Measurements from ENCODE around the gene APOBEC3C. TPM values are rescaled to one million over a fixed set of nuclear protein-coding genes. Genes with fewer than 3 reads are reported as not detected.
"Not testable (repeated sequence)": the region's sequence is repeated elsewhere in the genome, so short reads cannot be mapped to it uniquely, and the experiment has no call there.

The APOBEC3C gene
- total and polyA plus RNA-seq, 2 donors (not counting 1 experiment from before 2014, with no cell fraction given) = 19.2 to 44.5 TPM

DNA sequence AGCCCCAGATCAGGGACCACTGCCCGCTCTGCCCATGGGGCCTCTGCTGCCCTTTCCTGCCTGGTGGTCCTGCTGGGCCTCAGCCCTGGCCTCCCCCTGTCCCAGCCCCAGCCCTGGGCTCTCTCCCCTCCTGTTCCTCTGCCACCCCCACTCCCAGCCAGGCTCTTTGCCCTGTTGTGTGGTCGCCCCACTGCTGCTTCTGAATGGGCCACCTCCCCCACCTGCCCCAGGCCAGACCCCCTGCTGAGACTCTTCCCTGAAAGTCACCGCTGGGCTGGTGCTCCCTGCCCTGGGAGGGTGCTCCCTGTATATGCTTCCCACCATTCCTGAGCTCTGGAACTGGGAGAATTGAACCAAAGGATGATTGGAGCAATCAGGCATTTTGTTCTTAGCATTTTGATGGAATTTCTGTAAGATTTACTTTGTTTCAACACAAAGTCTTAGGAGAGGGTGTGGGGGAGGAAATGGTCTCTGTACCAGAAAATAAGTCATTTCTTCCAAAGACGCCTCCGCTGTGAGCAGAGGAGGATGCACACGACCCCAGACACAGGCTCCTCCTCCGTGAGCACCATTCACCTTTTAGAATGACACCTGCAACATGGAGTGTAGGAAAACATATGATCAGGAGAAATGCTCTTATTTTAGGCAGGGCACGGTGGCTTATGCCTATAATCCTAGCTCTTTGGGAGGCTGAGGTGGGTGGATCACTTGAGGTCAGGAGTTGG is 26.7 kb upstream of the APOBEC3C start:
- H4K20me1 ChIP-seq (ENCODE audit: control insufficient read depth, extremely low read depth, insufficient read depth, low read length) = no peaks in the 10 kb centered on the region
- H3K4me1 ChIP-seq (ENCODE audit: control insufficient read depth, extremely low read depth, insufficient read depth, low read length) = no peaks in the 10 kb centered on the region
- no peaks in the 10 kb centered on the region for H3K79me2 ChIP-seq (ENCODE audit: control insufficient read depth, insufficient read depth, low read length)
- no peak for DNase-seq (ENCODE audit: low read depth in 2 of 2)
- no peak overlapping the region for H3K4me2 ChIP-seq (ENCODE audit: extremely low read depth, insufficient read depth, low read length)
- H3K9me3 ChIP-seq (ENCODE audit: control insufficient read depth, insufficient read depth, low read depth, low read length) = no peaks in the 10 kb centered on the region
- no peak overlapping the region for H2AFZ ChIP-seq (ENCODE audit: low read length)
- no peak overlapping the region for H3K27ac ChIP-seq (ENCODE audit: insufficient read depth, low read length)
- TF ChIP-seq, protein P1, sequence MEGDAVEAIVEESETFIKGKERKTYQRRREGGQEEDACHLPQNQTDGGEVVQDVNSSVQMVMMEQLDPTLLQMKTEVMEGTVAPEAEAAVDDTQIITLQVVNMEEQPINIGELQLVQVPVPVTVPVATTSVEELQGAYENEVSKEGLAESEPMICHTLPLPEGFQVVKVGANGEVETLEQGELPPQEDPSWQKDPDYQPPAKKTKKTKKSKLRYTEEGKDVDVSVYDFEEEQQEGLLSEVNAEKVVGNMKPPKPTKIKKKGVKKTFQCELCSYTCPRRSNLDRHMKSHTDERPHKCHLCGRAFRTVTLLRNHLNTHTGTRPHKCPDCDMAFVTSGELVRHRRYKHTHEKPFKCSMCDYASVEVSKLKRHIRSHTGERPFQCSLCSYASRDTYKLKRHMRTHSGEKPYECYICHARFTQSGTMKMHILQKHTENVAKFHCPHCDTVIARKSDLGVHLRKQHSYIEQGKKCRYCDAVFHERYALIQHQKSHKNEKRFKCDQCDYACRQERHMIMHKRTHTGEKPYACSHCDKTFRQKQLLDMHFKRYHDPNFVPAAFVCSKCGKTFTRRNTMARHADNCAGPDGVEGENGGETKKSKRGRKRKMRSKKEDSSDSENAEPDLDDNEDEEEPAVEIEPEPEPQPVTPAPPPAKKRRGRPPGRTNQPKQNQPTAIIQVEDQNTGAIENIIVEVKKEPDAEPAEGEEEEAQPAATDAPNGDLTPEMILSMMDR (conservative IDR thresholded peaks at IDR 0.05 in 1 of 2, IDR thresholded peaks at IDR 0.05 in 1 of 2; ENCODE audit: low read depth in 1 of 2, low read length in 2 of 2) = no peak
- TF ChIP-seq EZH2 (IDR thresholded peaks at IDR 0.05; ENCODE audit: low read length, missing control alignments) = no peak
- H3K36me3 ChIP-seq (ENCODE audit: control insufficient read depth, insufficient read depth, low read length) = no peaks in the 10 kb centered on the region
- no peak overlapping the region for H3K9ac ChIP-seq (ENCODE audit: insufficient read depth, low read length)
- H3K27me3 ChIP-seq (ENCODE audit: control insufficient read depth, insufficient read depth, low read length) = no peaks in the 10 kb centered on the region
- H3K4me3 ChIP-seq (replicated peaks in 1 of 4; ENCODE audit: control extremely low read depth in 1 of 4, insufficient read depth in 1 of 4, low read depth in 3 of 4, low read length in 4 of 4) = no peak overlapping the region

DNA sequence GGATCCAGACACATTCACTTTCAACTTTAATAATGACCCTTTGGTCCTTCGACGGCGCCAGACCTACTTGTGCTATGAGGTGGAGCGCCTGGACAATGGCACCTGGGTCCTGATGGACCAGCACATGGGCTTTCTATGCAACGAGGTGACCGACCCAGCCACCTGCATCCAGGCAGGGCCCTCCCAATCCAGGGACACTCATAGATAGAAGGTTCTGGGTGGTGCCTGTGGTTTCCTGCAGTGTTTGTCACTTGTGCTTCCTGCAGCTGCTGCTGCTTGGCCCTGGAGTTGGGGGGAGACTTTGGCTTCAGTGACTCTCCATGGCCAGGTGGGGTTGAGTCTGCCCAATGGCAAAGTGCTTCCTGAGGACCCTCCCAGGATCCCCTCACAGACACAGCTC is 24.6 kb upstream of the APOBEC3C start:
- H3K4me1 ChIP-seq (ENCODE audit: control insufficient read depth, extremely low read depth, insufficient read depth, low read length) = no peaks in the 10 kb centered on the region

DNA sequence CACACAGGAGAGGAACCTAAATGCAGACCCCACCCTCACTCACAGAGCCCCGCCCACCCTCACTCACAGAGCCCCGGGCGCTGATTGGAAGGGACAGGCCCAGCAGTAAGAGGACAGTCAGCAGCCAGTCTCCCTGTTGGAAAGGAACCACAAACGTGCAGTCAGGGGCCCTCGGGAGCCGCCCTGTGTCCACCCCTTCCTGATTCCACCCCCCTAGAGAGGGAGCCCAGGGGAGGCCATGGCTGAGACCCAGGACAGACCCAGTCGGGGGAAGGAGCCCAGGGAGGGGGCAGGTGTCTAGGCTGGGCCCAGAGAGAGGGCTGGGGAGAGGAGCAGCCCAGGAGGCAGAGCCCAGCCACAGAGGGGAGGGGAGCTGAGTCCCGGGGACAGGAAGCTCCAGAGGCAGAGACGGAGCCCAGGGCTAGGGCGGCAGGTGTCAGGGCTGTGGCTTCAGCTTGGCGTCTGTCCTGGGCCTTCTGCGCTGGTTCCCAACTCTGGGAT is 21.1 kb upstream of the APOBEC3C start:
- H3K36me3 ChIP-seq (ENCODE audit: control insufficient read depth, insufficient read depth, low read length); H3K27me3 ChIP-seq (ENCODE audit: control insufficient read depth, insufficient read depth, low read length); H3K4me2 ChIP-seq (ENCODE audit: extremely low read depth, insufficient read depth, low read length); H3K4me3 ChIP-seq (replicated peaks in 1 of 4; ENCODE audit: control extremely low read depth in 1 of 4, insufficient read depth in 1 of 4, low read depth in 3 of 4, low read length in 4 of 4); H3K4me1 ChIP-seq (ENCODE audit: control insufficient read depth, extremely low read depth, insufficient read depth, low read length); DNase-seq (ENCODE audit: low read depth in 2 of 2); H4K20me1 ChIP-seq (ENCODE audit: control insufficient read depth, extremely low read depth, insufficient read depth, low read length); H3K9me3 ChIP-seq (ENCODE audit: control insufficient read depth, insufficient read depth, low read depth, low read length); H3K27ac ChIP-seq (ENCODE audit: insufficient read depth, low read length); H2AFZ ChIP-seq (ENCODE audit: low read length); H3K79me2 ChIP-seq (ENCODE audit: control insufficient read depth, insufficient read depth, low read length); H3K9ac ChIP-seq (ENCODE audit: insufficient read depth, low read length): not testable (repeated sequence)

More for the DNA sequence above, 24.6 kb upstream of the APOBEC3C start:
- Histone ChIP-seq H3K9me3 (ENCODE audit: control insufficient read depth, insufficient read depth, low read depth, low read length) (no peaks in the 10 kb centered on the region), H3K9ac (ENCODE audit: insufficient read depth, low read length) (no peak overlapping the region), H3K36me3 (ENCODE audit: control insufficient read depth, insufficient read depth, low read length) (no peaks in the 10 kb centered on the region), H2AFZ (ENCODE audit: low read length) (no peak overlapping the region), H3K79me2 (ENCODE audit: control insufficient read depth, insufficient read depth, low read length) (no peaks in the 10 kb centered on the region), H3K4me3 (replicated peaks in 1 of 4; ENCODE audit: control extremely low read depth in 1 of 4, insufficient read depth in 1 of 4, low read depth in 3 of 4, low read length in 4 of 4) (no peak overlapping the region), H4K20me1 (ENCODE audit: control insufficient read depth, extremely low read depth, insufficient read depth, low read length) (no peaks in the 10 kb centered on the region), H3K27me3 (ENCODE audit: control insufficient read depth, insufficient read depth, low read length) (no peaks in the 10 kb centered on the region), H3K4me2 (ENCODE audit: extremely low read depth, insufficient read depth, low read length) (no peak overlapping the region), H3K27ac (ENCODE audit: insufficient read depth, low read length) (no peak overlapping the region)
- TF ChIP-seq, protein P1 (conservative IDR thresholded peaks at IDR 0.05 in 1 of 2, IDR thresholded peaks at IDR 0.05 in 1 of 2; ENCODE audit: low read depth in 1 of 2, low read length in 2 of 2) = no peak
- no peak for TF ChIP-seq EZH2 (IDR thresholded peaks at IDR 0.05; ENCODE audit: low read length, missing control alignments)
- DNase-seq (ENCODE audit: low read depth in 2 of 2) = no peak
